Bronchial epithelial cell (primary cell): ENCODE measurements around the gene FAM117A. TPM values are rescaled to one million over a fixed set of nuclear protein-coding genes. Genes with fewer than 3 reads are reported as not detected.
"Not testable (repeated sequence)": the region's sequence is repeated elsewhere in the genome, so short reads cannot be mapped to it uniquely, and the experiment has no call there.

Experiments
- DNase-seq: peaks from one replicate; pipeline ENCODE4 v3.0.0-alpha.2; 2010; ENCODE audit warnings: low read depth
- FAIRE-seq: peaks from 2 replicates; lab custom pipeline; 2011; peaks lifted over from hg19 to GRCh38; lab: Jason Lieb, UNC
- H3K27me3 ChIP-seq: 2 replicates; pipeline ENCODE4 v1.5.1; 2011; ENCODE audit warnings: low read length; ENCODE audit not compliant: control insufficient read depth, insufficient read depth
- H3K36me3 ChIP-seq: 2 replicates; pipeline ENCODE4 v1.5.1; 2011; ENCODE audit warnings: low read length; ENCODE audit not compliant: control insufficient read depth, insufficient read depth
- H3K4me3 ChIP-seq: 2 replicates; pipeline ENCODE4 v1.5.1; 2011; ENCODE audit warnings: mild to moderate bottlenecking, low read depth, low read length, control low read depth
- total RNA-seq: library from RNA; depleted of rRNA; stranded (reverse); fragments of >200 nt; gene quantifications from 2 replicates; pipeline ENCODE4 v1.2.1, GENCODE V29; 2014
- TF ChIP-seq, protein P1 (sequence below): IDR thresholded peaks from 2 replicates; pipeline ENCODE4 v1.5.1; 2011; ENCODE audit warnings: mild to moderate bottlenecking, moderate library complexity, low read length, control low read depth, inconsistent platforms; ENCODE audit not compliant: insufficient read depth, severe bottlenecking

The FAM117A gene
- total RNA-seq, 1 donor from 2014 or later = 0.53 TPM

GRCh38 chr17:49677933-49678847 lies 85.7 kb downstream of the FAM117A start, which contains the start of gene SPOP:
Gene SPOP (minus strand): TSS chr17:49678097. CDS start chr17:49622810, 55,287 bp downstream.
- peak within 1 kb of the TSS; percentile 89 for H3K4me3 ChIP-seq
- H3K36me3 ChIP-seq = no peaks in the 10 kb centered on the region
- DNase-seq (peak; percentile 94), FAIRE-seq (no peak)
- TF ChIP-seq, protein P1, sequence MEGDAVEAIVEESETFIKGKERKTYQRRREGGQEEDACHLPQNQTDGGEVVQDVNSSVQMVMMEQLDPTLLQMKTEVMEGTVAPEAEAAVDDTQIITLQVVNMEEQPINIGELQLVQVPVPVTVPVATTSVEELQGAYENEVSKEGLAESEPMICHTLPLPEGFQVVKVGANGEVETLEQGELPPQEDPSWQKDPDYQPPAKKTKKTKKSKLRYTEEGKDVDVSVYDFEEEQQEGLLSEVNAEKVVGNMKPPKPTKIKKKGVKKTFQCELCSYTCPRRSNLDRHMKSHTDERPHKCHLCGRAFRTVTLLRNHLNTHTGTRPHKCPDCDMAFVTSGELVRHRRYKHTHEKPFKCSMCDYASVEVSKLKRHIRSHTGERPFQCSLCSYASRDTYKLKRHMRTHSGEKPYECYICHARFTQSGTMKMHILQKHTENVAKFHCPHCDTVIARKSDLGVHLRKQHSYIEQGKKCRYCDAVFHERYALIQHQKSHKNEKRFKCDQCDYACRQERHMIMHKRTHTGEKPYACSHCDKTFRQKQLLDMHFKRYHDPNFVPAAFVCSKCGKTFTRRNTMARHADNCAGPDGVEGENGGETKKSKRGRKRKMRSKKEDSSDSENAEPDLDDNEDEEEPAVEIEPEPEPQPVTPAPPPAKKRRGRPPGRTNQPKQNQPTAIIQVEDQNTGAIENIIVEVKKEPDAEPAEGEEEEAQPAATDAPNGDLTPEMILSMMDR = no peak
- H3K27me3 ChIP-seq = no peaks in the 10 kb centered on the region

DNA sequence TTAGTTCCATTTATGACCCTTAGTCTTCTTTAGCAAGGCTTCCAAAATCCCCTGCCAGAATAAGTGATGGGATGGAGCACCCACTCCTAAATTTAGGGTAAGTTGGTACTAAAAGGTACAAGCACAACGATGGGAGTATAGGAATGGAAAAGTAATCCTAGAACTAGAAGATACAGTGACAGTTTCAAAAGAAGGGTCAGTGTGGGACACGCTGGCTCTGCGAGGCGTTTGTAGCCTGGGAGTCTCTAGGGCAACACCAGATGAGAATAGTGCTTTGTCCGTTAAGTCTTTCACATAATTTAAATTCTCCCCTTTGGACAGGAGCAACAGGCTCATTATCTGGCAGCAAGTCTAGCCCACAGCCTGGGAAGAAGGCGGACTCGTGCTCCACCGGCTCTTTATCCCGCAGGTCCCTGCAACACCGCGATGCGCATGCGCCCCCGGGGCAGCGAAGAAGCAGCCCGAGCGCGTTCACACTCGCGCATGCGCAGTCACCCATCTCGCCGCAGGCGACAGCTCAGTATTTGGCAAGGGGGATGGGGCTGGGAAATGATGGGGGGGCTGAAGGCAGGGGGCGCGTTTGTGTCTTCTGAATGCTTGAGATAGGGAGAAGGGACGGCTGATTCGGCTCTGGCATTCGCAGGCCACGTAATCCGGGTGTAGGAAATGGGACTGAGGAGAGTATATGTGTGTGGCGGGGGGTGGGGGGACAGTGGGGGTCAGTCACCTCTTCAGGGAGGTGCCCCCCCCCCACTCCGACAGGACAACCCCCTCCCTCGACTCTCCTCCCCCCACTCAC lies 86.6 kb downstream of the FAM117A start:
- TF ChIP-seq, protein P1 = no peak
- no peak for FAIRE-seq

GRCh38 chr17:49676276-49676868 lies 87.6 kb downstream of the FAM117A start:
- no peaks in the 10 kb centered on the region for H3K27me3 ChIP-seq
- FAIRE-seq (no peak), DNase-seq (no peak)
- TF ChIP-seq, protein P1 = no peak
- peak overlapping the region; percentile 89 for H3K4me3 ChIP-seq
- H3K36me3 ChIP-seq = no peaks in the 10 kb centered on the region

More for the DNA sequence above, 86.6 kb downstream of the FAM117A start:
- no peaks in the 10 kb centered on the region for H3K36me3 ChIP-seq
- peak; percentile 76 for DNase-seq
- peak overlapping the region; percentile 89 for H3K4me3 ChIP-seq
- no peaks in the 10 kb centered on the region for H3K27me3 ChIP-seq

GRCh38 chr17:49674507-49674906 lies 89.4 kb downstream of the FAM117A start:
- Histone ChIP-seq H3K27me3 (no peaks in the 10 kb centered on the region), H3K4me3 (no peak overlapping the region), H3K36me3 (no peaks in the 10 kb centered on the region)
- DNase-seq = no peak
- TF ChIP-seq, protein P1 = no peak
- no peak for FAIRE-seq

- H3K27me3 ChIP-seq, H3K4me3 ChIP-seq, FAIRE-seq, DNase-seq, H3K36me3 ChIP-seq: not testable (repeated sequence)
These were observed 90.3 kb downstream of the FAM117A start for GRCh38 chr17:49673679-49674078.
